MCF 10A (cell line): ENCODE results near the gene EXTL1. TPM values are rescaled to one million over a fixed set of nuclear protein-coding genes. Genes with fewer than 3 reads are reported as not detected.

Source experiments
- BruUV-seq: library from RNA; stranded (reverse); fragments of 400-500 nt; replicated peaks from 2 replicates; lab custom pipeline; 2021; lab: Mats Ljungman, UMichigan
- CTCF ChIA-PET: fragments of 300-600 bp; sonication (Branson Sonifier 250); formaldehyde crosslinking; extraction: SDS; loops from one replicate; lab custom pipeline; 2021; ENCODE audit warnings: antibody characterized with exemption, inconsistent platforms; lab: Yijun Ruan, JAX
- POLR2A ChIA-PET: fragments of 300-600, 350-650 bp; sonication (Branson Sonifier 250); formaldehyde crosslinking; extraction: SDS; loops from one replicate; lab custom pipeline; 2020; ENCODE audit warnings: antibody characterized with exemption, inconsistent platforms; lab: Yijun Ruan, JAX
- DNase-seq: peaks from one replicate; pipeline ENCODE4 v3.0.0-alpha.2; 2018; ENCODE audit not compliant: unreplicated experiment
- H3K27ac Mint-ChIP-seq: one replicate; pipeline ENCODE4 v1.8.0; 2022; ENCODE audit warnings: mild to moderate bottlenecking, low read depth, mixed read lengths; ENCODE audit not compliant: unreplicated experiment
- H3K27me3 Mint-ChIP-seq: one replicate; pipeline ENCODE4 v1.8.0; 2022; ENCODE audit warnings: mixed read lengths; ENCODE audit not compliant: insufficient read depth, unreplicated experiment
- H3K36me3 Mint-ChIP-seq: one replicate; pipeline ENCODE4 v1.8.0; 2022; ENCODE audit warnings: mild to moderate bottlenecking, moderate library complexity, mixed read lengths; ENCODE audit not compliant: insufficient read depth, unreplicated experiment
- H3K4me1 Mint-ChIP-seq: one replicate; pipeline ENCODE4 v1.8.0; 2022; ENCODE audit warnings: mixed read lengths; ENCODE audit not compliant: insufficient read depth, unreplicated experiment
- H3K4me3 Mint-ChIP-seq: one replicate; pipeline ENCODE4 v1.8.0; 2022; ENCODE audit warnings: mild to moderate bottlenecking, moderate library complexity, mixed read lengths; ENCODE audit not compliant: unreplicated experiment
- H3K9me3 Mint-ChIP-seq: one replicate; pipeline ENCODE4 v1.8.0; 2022; ENCODE audit warnings: mixed read lengths; ENCODE audit not compliant: unreplicated experiment
- CTCF ChIP-seq: fragments of 200-600 bp; IDR thresholded peaks from one replicate; pipeline ENCODE4 v1.8.0; 2022; ENCODE audit warnings: antibody characterized with exemption, mild to moderate bottlenecking; ENCODE audit not compliant: unreplicated experiment
- intact Hi-C: fragments of 100-400 bp; cut with micrococcal nuclease; formaldehyde crosslinking; loops from 2 replicates; pipeline ENCODE4 v1.14.1; 2022
- total RNA-seq: library from RNA; stranded (reverse); gene quantifications from 2 replicates; pipeline ENCODE4 v1.2.3, GENCODE V29; 2022

The EXTL1 gene
- total RNA-seq, 1 experiment from 2014 or later = not detected

- BruUV-seq = no TSS peak
- peak; percentile 14 for DNase-seq
- no peak overlapping the region for H3K27ac Mint-ChIP-seq
- no peak overlapping the region for H3K4me3 Mint-ChIP-seq
- ChIA-PET POLR2A (no interaction called here), CTCF (interaction anchor here (0.6 to 1.2 kb wide), 4 partner anchors 12 to 305 kb away, joined by 3 read pairs; partner anchors contain the start of gene PAFAH2)
- no peaks in the 10 kb centered on the region for H3K9me3 Mint-ChIP-seq
- intact Hi-C loops = no loop called here
- no peaks in the 10 kb centered on the region for H3K27me3 Mint-ChIP-seq
- no peak for TF ChIP-seq CTCF
- no peaks in the 10 kb centered on the region for H3K36me3 Mint-ChIP-seq
- H3K4me1 Mint-ChIP-seq = no peaks in the 10 kb centered on the region
Observed at GRCh38 chr1:26009796-26010447, 11.7 kb upstream of the EXTL1 start.

GRCh38 chr1:26010825-26011224, 10.8 kb upstream of the EXTL1 start:
- POLR2A ChIA-PET = no interaction called here
- Mint-ChIP-seq H3K4me1 (no peaks in the 10 kb centered on the region), H3K27me3 (no peaks in the 10 kb centered on the region), H3K27ac (no peak overlapping the region), H3K4me3 (no peak overlapping the region), H3K36me3 (no peaks in the 10 kb centered on the region), H3K9me3 (no peaks in the 10 kb centered on the region)
- no TSS peak for BruUV-seq
- no peak for TF ChIP-seq CTCF
- intact Hi-C loops = no loop called here
- no peak for DNase-seq
- CTCF ChIA-PET = interaction anchor here (0.6 to 1.2 kb wide), 4 partner anchors 13 to 304 kb away, joined by 3 read pairs; partner anchors contain the start of gene PAFAH2

GRCh38 chr1:26012864-26013263, 8.7 kb upstream of the EXTL1 start:
- no TSS peak for BruUV-seq

More at GRCh38 chr1:26012864-26013263, 8.7 kb upstream of the EXTL1 start:
- H3K4me1 Mint-ChIP-seq = no peaks in the 10 kb centered on the region
- intact Hi-C loops = no loop called here
- no peak overlapping the region for H3K27ac Mint-ChIP-seq
- no peak for DNase-seq
- H3K9me3 Mint-ChIP-seq = no peaks in the 10 kb centered on the region
- no peaks in the 10 kb centered on the region for H3K27me3 Mint-ChIP-seq
- H3K36me3 Mint-ChIP-seq = no peaks in the 10 kb centered on the region
- TF ChIP-seq CTCF = no peak
- ChIA-PET POLR2A (interaction anchor here (0.7 kb wide), 1 partner anchor 52 kb away, joined by 3 read pairs; no protein-coding TSS in a partner anchor), CTCF (no interaction called here)
- no peak overlapping the region for H3K4me3 Mint-ChIP-seq
